Measurements from ENCODE around the gene VAV1. TPM values are rescaled to one million over a fixed set of nuclear protein-coding genes. Genes with fewer than 3 reads are reported as not detected.

The VAV1 gene
- total and polyA plus RNA-seq, 2 of the 13 experiments (the other 11 are each of a cell fraction or from before 2014, with no cell fraction given), result not detected

DNA sequence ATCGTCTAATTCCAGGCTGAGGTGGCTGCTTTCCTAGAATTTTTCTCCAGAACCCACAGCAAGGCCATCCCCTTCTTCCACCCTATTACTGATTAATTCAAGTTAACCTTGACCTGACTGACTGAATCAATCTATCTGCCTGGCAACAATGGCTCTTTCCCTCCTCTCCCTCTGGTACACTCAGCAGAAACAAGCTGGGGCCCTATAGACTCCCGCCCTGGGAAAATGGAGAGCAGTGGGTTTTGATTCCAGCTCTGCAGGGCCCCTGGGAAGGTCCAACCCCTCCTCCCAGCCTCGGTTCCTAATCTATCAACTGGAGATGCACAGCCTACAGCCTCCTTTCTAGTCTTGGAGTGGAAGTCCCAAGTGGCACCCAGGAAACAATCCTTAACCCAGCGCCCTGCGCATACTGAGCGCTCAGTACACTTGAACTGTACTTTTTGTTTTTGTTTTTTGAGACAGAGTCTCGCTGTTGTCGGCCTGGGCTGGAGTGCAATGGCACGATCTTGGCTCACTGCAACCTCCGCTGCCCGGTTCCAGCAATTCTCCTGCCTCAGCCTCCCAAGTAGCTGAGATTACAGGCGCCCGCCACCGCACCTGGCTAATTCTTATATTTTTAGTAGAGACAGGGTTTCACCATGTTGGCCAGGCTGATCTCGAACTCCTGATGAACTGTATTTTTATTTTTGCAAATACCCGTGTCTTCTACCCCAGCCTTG lies 46.8 kb upstream of the VAV1 start (continued):
- TF ChIP-seq ZNF772 (CRISPR knock-in tag; IDR thresholded peaks at IDR 0.05) (no peak), ZNF713 (CRISPR knock-in tag; IDR thresholded peaks at IDR 0.05) (no peak), SRSF1 (optimal IDR thresholded peaks at IDR 0.05; ENCODE audit: low read depth, low read length) (no peak), RAD51 (IDR thresholded peaks at IDR 0.05; ENCODE audit: borderline replicate concordance) (no peak), HOXA7 (CRISPR knock-in tag; IDR thresholded peaks at IDR 0.05) (no peak), NPAS2 (CRISPR knock-in tag; IDR thresholded peaks at IDR 0.05; ENCODE audit: borderline replicate concordance) (no peak), ZNF749 (CRISPR knock-in tag; IDR thresholded peaks at IDR 0.05; ENCODE audit: borderline replicate concordance) (no peak), RXRA (CRISPR knock-in tag; IDR thresholded peaks at IDR 0.05) (peak; percentile 67; the same call in 1 of the 2 replicates), GPN1 (CRISPR knock-in tag; IDR thresholded peaks at IDR 0.05; ENCODE audit: borderline replicate concordance) (no peak)
- TF ChIP-seq, protein P1, sequence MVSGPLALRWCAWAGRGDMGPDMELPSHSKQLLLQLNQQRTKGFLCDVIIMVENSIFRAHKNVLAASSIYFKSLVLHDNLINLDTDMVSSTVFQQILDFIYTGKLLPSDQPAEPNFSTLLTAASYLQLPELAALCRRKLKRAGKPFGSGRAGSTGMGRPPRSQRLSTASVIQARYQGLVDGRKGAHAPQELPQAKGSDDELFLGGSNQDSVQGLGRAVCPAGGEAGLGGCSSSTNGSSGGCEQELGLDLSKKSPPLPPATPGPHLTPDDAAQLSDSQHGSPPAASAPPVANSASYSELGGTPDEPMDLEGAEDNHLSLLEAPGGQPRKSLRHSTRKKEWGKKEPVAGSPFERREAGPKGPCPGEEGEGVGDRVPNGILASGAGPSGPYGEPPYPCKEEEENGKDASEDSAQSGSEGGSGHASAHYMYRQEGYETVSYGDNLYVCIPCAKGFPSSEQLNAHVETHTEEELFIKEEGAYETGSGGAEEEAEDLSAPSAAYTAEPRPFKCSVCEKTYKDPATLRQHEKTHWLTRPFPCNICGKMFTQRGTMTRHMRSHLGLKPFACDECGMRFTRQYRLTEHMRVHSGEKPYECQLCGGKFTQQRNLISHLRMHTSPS (CRISPR knock-in tag; IDR thresholded peaks at IDR 0.05; ENCODE audit: low read depth), result 0 out of 2 replicates have a peak, but pooled peaks have one; percentile 19
- TF ChIP-seq, protein P2, sequence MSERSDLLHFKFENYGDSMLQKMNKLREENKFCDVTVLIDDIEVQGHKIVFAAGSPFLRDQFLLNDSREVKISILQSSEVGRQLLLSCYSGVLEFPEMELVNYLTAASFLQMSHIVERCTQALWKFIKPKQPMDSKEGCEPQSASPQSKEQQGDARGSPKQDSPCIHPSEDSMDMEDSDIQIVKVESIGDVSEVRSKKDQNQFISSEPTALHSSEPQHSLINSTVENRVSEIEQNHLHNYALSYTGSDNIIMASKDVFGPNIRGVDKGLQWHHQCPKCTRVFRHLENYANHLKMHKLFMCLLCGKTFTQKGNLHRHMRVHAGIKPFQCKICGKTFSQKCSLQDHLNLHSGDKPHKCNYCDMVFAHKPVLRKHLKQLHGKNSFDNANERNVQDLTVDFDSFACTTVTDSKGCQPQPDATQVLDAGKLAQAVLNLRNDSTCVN (CRISPR knock-in tag; IDR thresholded peaks at IDR 0.05; ENCODE audit: borderline replicate concordance), result peak; percentile 39; the same call in 1 of the 2 replicates
- TF ChIP-seq, protein P3, sequence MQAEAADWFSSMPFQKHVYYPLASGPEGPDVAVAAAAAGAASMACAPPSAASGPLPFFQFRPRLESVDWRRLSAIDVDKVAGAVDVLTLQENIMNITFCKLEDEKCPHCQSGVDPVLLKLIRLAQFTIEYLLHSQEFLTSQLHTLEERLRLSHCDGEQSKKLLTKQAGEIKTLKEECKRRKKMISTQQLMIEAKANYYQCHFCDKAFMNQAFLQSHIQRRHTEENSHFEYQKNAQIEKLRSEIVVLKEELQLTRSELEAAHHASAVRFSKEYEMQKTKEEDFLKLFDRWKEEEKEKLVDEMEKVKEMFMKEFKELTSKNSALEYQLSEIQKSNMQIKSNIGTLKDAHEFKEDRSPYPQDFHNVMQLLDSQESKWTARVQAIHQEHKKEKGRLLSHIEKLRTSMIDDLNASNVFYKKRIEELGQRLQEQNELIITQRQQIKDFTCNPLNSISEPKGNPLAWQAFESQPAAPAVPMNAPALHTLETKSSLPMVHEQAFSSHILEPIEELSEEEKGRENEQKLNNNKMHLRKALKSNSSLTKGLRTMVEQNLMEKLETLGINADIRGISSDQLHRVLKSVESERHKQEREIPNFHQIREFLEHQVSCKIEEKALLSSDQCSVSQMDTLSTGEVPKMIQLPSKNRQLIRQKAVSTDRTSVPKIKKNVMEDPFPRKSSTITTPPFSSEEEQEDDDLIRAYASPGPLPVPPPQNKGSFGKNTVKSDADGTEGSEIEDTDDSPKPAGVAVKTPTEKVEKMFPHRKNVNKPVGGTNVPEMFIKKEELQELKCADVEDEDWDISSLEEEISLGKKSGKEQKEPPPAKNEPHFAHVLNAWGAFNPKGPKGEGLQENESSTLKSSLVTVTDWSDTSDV (CRISPR knock-in tag; IDR thresholded peaks at IDR 0.05), result no peak
- TF ChIP-seq, protein P4, sequence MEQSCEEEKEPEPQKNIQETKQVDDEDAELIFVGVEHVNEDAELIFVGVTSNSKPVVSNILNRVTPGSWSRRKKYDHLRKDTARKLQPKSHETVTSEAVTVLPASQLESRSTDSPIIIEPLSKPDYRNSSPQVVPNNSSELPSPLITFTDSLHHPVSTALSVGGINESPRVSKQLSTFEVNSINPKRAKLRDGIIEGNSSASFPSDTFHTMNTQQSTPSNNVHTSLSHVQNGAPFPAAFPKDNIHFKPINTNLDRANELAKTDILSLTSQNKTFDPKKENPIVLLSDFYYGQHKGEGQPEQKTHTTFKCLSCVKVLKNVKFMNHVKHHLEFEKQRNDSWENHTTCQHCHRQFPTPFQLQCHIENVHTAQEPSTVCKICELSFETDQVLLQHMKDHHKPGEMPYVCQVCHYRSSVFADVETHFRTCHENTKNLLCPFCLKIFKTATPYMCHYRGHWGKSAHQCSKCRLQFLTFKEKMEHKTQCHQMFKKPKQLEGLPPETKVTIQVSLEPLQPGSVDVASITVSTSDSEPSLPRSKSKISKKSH (CRISPR knock-in tag; IDR thresholded peaks at IDR 0.05; ENCODE audit: borderline replicate concordance), result no peak
